Renal pelvis (tissue), 4 donors: ENCODE measurements around the gene UGGT1. TPM values are rescaled to one million over a fixed set of nuclear protein-coding genes. Genes with fewer than 3 reads are reported as not detected.

Experiments
- DNase-seq: peaks from one replicate; pipeline ENCODE4 v3.0.0-alpha.2; 2013
- polyA plus RNA-seq, 3 donors: library from polyadenylated mRNA; unstranded; fragments of 120-200 nt; gene quantifications; one replicate each; pipeline ENCODE4 v1.2.1, GENCODE V29; 2013; ENCODE audit not compliant: insufficient read length in 3 of 3

Gene UGGT1
- polyA plus RNA-seq, 3 donors: 36.1 to 45.4 (median 39.3) TPM

DNA sequence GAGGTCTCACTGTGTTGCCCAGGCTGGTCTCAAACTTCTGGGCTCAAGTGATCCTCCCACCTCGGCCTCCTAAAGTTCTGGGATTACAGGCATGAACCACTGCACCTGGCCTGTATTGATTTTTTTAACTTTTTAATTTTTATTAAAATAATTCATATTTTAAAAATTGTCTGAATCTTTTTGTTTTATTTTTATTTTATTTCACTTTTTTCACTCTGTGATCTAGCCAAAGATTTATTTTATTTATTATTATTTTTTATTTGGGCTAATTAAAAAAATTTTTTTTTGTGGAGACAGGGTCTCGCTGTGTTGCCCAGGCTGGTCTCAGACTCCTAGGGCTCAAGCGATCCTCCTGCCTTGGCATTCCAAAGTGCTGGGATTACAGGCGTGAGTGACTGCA lies 14.1 kb downstream of the UGGT1 start:
- no peak for DNase-seq

DNA sequence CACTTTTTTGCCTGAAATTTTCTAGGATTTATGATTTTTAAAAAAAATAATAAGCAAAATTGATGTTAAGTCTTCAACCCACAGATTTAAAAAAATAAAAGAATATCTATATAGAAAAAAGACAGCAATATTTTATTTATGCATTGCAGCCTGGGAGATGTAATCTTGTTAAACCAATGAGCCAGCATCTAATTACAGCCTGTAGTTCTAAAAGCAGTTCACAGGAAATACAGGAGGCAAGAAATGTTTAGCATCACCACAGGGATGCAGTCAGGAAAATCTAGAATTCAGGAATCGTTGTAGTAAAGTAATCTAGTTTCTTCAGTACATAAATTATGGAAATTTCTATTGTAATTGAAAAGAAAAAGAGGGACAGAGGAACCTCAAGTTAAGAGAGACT lies 17.2 kb downstream of the UGGT1 start:
- DNase-seq: no peak

DNA sequence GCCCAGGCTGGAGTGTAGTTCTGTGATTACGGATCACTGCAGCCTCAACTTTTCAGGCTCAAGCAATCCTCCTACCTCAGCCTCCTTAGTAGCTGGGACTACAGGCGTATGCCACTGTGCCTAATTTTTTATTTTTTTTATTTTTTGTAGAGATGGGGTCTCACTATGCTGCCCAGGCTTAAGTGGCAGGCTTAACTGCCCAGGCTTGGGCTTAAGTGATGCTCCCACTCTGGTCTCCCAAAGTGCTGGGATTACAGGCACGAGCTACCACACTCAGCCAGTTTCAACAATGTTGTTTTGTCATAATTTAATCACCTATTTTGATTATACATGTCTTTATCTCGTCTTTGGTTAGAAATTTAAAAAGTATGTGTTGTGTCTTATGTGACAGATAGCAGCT lies 18.2 kb downstream of the UGGT1 start:
- no peak for DNase-seq

- DNase-seq: no peak
These were observed 25.1 kb downstream of the UGGT1 start for GRCh38 chr2:128115921-128116623.

DNA sequence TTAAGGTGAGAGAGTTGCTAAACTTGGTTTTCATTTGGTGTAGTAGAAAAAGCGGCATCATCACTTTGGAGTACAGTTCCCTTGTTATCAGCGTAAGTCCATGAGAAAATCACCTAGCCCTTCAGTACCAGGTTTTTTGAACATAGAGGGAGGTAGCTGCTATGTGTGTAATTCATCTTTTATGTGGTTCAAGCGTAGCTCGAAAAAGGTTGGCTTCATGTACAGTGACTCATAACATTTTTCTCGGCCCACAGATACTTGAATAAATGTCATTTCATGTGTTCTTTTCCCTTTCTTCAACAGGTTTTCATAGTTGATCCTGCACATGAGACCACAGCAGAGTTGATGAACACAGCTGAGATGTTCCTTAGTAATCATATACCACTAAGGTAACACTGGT lies 43.6 kb downstream of the UGGT1 start:
- no peak for DNase-seq

DNA sequence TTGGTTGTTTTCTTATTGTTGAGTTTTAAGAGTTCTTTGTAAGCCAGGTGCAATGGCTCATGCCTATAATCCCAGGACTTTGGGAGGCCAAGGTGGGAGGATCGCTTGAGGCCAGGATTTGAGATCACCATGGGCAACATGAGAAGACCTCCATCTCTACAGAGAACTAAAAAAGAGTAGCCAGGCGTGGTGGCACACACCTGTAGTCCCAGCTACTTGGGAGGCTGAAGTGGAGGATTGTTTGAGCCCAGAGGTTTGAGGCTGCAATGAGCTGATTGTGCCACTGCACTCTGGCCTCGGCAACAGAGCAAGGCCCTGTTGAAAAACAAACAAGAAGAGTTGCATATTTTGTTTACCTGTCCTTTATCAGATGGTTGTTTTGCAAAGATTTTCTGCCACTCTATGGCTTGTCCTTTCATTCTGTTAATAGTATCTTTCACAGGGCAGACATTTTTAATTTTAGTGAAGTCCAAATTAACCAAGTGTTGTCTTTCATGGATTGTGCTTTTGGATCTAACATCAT lies 46.2 kb downstream of the UGGT1 start:
- DNase-seq: no peak

- no peak for DNase-seq
These were observed 48.6 kb downstream of the UGGT1 start for GRCh38 chr2:128139624-128140023.

- DNase-seq: no peak
These were observed 54.7 kb downstream of the UGGT1 start for GRCh38 chr2:128145651-128146050.

DNA sequence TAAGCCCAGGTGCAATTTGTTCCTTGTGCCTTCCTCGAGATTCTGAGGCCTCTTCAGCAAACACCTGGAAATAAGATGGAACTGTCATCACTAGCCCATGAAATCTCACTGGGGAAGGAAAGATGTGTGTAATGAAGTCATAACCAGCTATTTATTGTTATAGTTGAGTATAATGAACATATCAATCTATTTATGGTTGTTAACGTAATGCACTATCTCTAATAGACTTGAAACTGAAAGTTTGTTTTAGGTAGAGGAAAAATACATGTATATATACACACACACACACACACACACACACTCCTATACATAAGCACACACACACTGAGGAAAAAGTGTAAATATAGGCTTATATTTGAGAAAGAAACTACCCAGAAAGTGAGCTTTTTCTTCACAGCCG lies 62.8 kb downstream of the UGGT1 start:
- no peak for DNase-seq

GRCh38 chr2:128154225-128154624 lies 63.2 kb downstream of the UGGT1 start:
- DNase-seq: no peak

GRCh38 chr2:128155970-128156369 lies 65.0 kb downstream of the UGGT1 start:
- no peak for DNase-seq

GRCh38 chr2:128156812-128157211 lies 65.8 kb downstream of the UGGT1 start:
- no peak for DNase-seq

- DNase-seq: no peak
These were observed 66.6 kb downstream of the UGGT1 start for GRCh38 chr2:128157644-128158043.

- no peak for DNase-seq
These were observed 67.2 kb downstream of the UGGT1 start for GRCh38 chr2:128158176-128158575.

DNA sequence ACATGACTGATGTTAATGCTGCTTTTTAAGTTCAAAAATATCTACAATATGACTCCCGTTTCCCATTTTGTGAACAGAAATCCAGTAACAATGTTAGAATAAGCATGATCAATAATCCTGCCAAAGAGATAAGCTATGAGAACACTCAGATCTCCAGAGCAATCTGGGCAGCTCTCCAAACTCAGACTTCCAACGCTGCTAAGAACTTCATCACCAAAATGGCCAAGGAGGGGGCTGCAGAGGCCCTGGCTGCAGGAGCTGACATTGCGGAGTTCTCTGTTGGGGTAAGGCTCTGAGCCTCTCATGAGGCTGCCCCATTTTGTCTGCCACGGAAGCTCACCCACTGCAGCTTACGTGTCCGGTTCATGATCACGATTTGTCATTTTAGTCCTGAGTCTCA lies 68.4 kb downstream of the UGGT1 start:
- no peak for DNase-seq

- no peak for DNase-seq
These were observed 69.7 kb downstream of the UGGT1 start for GRCh38 chr2:128160616-128161275.

DNA sequence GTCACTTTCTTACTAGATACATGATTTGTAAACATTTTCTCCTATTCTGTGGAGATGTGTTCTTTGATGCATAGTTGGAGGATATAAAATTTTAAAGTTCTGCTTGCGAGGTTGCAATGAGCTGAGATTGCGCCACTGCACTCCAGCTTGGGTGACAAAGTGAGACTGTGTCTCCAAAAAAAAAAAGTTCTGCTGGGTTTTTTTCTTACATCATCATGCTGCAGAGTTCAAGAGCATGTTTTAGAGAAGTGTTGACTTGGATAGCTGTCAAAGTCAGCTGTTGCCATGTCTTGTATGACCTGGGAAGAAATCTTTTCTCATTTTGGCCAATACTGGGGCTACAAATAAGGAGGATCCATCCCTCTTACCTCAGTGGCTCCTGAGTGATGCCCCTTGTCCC lies 71.3 kb downstream of the UGGT1 start:
- no peak for DNase-seq

DNA sequence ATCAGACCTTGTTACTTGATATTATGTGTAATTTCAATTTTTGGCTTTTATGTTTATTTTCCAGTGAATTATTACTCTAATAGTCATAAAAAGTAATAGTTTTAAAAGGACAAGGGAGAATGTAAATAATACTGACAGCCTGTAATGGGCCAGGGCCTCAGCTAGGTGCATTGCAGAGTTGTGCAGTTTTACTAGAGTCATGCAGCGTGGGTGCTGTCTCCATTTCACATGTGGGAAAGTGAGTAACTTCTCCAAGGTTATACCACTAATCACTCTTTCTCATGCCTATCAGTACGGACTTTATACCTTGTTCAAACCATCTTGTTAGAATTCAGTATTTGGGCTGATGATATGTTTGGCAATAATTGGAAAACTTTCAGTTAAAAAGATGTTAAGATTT lies 73.3 kb downstream of the UGGT1 start:
- no peak for DNase-seq

GRCh38 chr2:128166746-128167353 lies 75.8 kb downstream of the UGGT1 start:
- DNase-seq: no peak

DNA sequence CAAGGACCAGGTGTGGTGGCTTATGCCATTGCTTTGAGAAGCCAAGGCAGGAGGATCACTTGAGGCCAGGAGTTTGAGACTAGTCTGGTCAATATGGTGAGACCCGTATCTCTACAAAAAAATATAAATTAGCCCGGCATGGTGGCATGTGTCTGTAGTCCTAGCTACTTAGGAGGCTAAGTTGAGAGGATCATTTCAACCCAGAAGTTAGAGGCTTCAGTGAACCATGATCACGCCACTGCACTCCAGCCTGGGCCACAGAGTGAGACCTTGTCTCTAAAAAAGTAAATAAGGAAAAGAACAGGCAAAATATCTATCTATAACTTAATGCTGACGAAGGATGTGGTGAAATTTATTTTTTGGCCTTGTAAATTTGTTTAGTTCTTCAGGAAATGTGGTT lies 78.1 kb downstream of the UGGT1 start:
- no peak for DNase-seq

DNA sequence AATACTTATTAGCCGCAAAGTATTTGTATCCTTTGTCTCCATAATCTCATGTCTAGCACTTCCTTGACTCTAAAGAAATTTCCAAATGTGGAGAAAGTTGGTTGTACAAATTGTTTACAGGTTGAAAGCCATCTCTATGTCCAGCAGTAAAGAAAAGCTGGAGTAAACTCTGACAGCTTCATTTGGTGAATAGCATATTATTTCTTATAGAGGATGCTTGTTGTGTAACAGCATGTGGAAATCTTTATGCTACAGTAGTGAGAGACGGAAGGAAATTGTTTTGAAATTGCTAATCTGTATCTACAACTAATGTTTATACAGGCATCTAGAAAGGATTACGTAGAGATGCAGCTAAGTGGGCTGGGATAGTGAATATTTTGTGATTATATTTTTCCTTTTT lies 78.5 kb downstream of the UGGT1 start:
- no peak for DNase-seq

- DNase-seq: no peak
These were observed 79.1 kb downstream of the UGGT1 start for GRCh38 chr2:128169933-128170709.
